T-cell (primary cell): Measurements from ENCODE around the gene TNRC6B. TPM values are rescaled to one million over a fixed set of nuclear protein-coding genes. Genes with fewer than 3 reads are reported as not detected.
A peak's percentile ranks its signal among the peaks of the same experiment; 100 is the strongest.

ENCODE experiments used
- ATAC-seq, 4 experiments: fragments of 200-7000 bp in 3 of 4; fragments of 150-1000 bp in 1 of 4; cut with Tn5 transposase; replicated peaks in 1 of 4; 1 replicate in 3 of 4; 2 replicates in 1 of 4; pipeline ENCODE4 v1.10.0; 2021; ENCODE audit warnings: moderate library complexity in 3 of 4, mild to moderate bottlenecking in 2 of 4, moderate number of reproducible peaks in 1 of 4
- CTCF ChIA-PET, 2 donors: fragments of 300-600 bp; sonication (Branson Sonifier 250); formaldehyde crosslinking; loops; one replicate each; lab custom pipeline; 2022; ENCODE audit warnings: antibody characterized with exemption in 2 of 2; lab: Charles Lee
- POLR2A ChIA-PET, 2 donors: fragments of 300-600 bp; sonication (Branson Sonifier 250); formaldehyde crosslinking; loops; one replicate each; lab custom pipeline; 2022; ENCODE audit warnings: antibody characterized with exemption in 2 of 2; lab: Charles Lee
- DNase-seq, 35 experiments: peaks; one replicate each; pipeline versions ENCODE4 v3.0.0 to v3.0.0-alpha.2; 2013 to 2023
- H3K27ac ChIP-seq: one replicate; pipeline ENCODE4 v1.5.1; 2013; ENCODE audit warnings: low read length
- H3K27me3 ChIP-seq, 2 experiments: replicated peaks in 1 of 2; 1 replicate in 1 of 2; 2 replicates in 1 of 2; pipeline versions ENCODE4 v1.6.1 to v1.7.0; 2013; ENCODE audit warnings: low read length in 1 of 2, mixed read lengths in 1 of 2; ENCODE audit not compliant: control insufficient read depth in 2 of 2, insufficient read depth in 2 of 2; ENCODE audit errors: extremely low read depth in 1 of 2
- H3K36me3 ChIP-seq, 2 donors: 1 replicate in 1 of 2; 2 replicates in 1 of 2; pipeline versions ENCODE4 v1.6.1 to v1.7.0; 2013; ENCODE audit warnings: low read length in 1 of 2; ENCODE audit not compliant: control insufficient read depth in 2 of 2, insufficient read depth in 1 of 2; ENCODE audit errors: extremely low read depth in 1 of 2
- H3K4me1 ChIP-seq, 2 experiments: 1 replicate in 1 of 2; 2 replicates in 1 of 2; pipeline versions ENCODE4 v1.6.1 to v1.7.0; 2013; ENCODE audit warnings: low read length in 2 of 2, mixed read lengths in 1 of 2; ENCODE audit not compliant: insufficient read depth in 2 of 2, control insufficient read depth in 1 of 2; ENCODE audit errors: extremely low read depth in 1 of 2
- H3K4me3 ChIP-seq, 2 donors: 1 replicate in 1 of 2; 2 replicates in 1 of 2; pipeline versions ENCODE4 v1.5.1 to v1.7.0; 2013; ENCODE audit warnings: mild to moderate bottlenecking in 2 of 2, low read length in 1 of 2, moderate library complexity in 1 of 2; ENCODE audit not compliant: control insufficient read depth in 1 of 2; ENCODE audit errors: extremely low read depth in 1 of 2
- H3K9me3 ChIP-seq: 2 replicates; pipeline ENCODE4 v1.7.0; 2013
- H3K27ac Mint-ChIP-seq, 2 donors: one replicate each; pipeline ENCODE4 v1.8.0; 2020 to 2021; ENCODE audit warnings: mild to moderate bottlenecking in 2 of 2, mixed read lengths in 2 of 2
- H3K27me3 Mint-ChIP-seq, 2 donors: one replicate each; pipeline ENCODE4 v1.8.0; 2021 to 2022; ENCODE audit warnings: mixed read lengths in 2 of 2
- H3K36me3 Mint-ChIP-seq: one replicate; pipeline ENCODE4 v1.8.0; 2021; ENCODE audit warnings: mixed read lengths
- H3K4me1 Mint-ChIP-seq, 3 donors: one replicate each; pipeline ENCODE4 v1.8.0; 2020 to 2022; ENCODE audit warnings: mixed read lengths in 3 of 3, mild to moderate bottlenecking in 1 of 3
- H3K4me3 Mint-ChIP-seq, 3 donors: one replicate each; pipeline ENCODE4 v1.8.0; 2020 to 2022; ENCODE audit warnings: mild to moderate bottlenecking in 3 of 3, mixed read lengths in 3 of 3, moderate library complexity in 3 of 3
- H3K9me3 Mint-ChIP-seq, 3 donors: one replicate each; pipeline ENCODE4 v1.8.0; 2020 to 2022; ENCODE audit warnings: mixed read lengths in 3 of 3
- WGBS: methylation state at CpG from one replicate; pipeline ENCODE4 v1.1.5; 2013; ENCODE audit warnings: missing lambda C conversion rate; ENCODE audit not compliant: insufficient coverage; 5-methylcytosine and 5-hydroxymethylcytosine counted together
- total RNA-seq, 35 experiments: library from RNA in 6 of 35; stranded (reverse) in 6 of 35; fragments of 120-200 nt in 1 of 35; gene quantifications; one replicate each; pipeline versions ENCODE4 v1.2.1 to v1.2.4 and lab custom pipeline; 2013 to 2026

The TNRC6B gene
- total RNA-seq, 5 donors from 2014 or later (not counting 1 experiment from before 2014, with no cell fraction given) = 122 to 173 (median 143) TPM

DNA sequence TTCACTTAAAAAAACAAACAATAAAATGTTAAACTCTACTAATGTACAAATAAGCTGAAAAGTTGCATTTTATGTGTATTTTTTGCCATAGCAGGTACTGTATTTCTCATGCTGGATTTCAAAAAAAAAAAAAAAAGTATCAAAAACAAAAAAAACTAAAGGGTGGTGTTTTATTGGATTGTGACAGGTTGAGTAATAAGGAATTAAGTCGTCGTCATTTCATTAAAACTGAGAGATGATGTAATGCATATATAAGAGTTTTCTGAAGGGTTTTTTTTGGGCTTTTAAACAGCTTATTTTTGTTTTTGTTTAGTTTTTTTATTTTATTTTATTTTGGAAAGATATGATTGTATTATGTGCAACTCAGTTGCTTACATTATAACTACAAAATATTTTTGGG is 157.6 kb downstream of the TNRC6B start:
- Histone ChIP-seq H3K4me3 (no peak overlapping the region), H3K9me3 (no peaks in the 10 kb centered on the region), H3K27ac (peak overlapping the region; percentile 55), H3K36me3 (no peaks in the 10 kb centered on the region), H3K4me1 (peaks cover 49 to 61% of the 10 kb centered on the region in 2 experiments), H3K27me3 (no peaks in the 10 kb centered on the region)
- CTCF ChIA-PET = interaction anchor here (0.6 to 1.5 kb wide), 8 partner anchors 10 to 1591 kb away, joined by 3 to 8 read pairs (median 5); partner anchors contain the start of gene TNFRSF13C (in 1 of the 2)
- DNase-seq (no peak), ATAC-seq (no peak)
- H3K27me3 Mint-ChIP-seq = no peaks in the 10 kb centered on the region
- POLR2A ChIA-PET = interaction anchor here (0.6 kb wide), 5 partner anchors 11 to 796 kb away, joined by 3 to 5 read pairs (median 3); no protein-coding TSS in a partner anchor
- peaks cover 7% of the 10 kb centered on the region for H3K36me3 Mint-ChIP-seq
- H3K9me3 Mint-ChIP-seq = no peaks in the 10 kb centered on the region
- H3K27ac Mint-ChIP-seq = peak overlapping the region; percentile 85 to 96
- peaks cover 79 to 99% (median 86%) of the 10 kb centered on the region in 3 donors for H3K4me1 Mint-ChIP-seq
- WGBS = no CpG with 5 or more reads among the region's 2 CpGs
- H3K4me3 Mint-ChIP-seq = peak overlapping the region in 1 of 3 donors; percentile 58

DNA sequence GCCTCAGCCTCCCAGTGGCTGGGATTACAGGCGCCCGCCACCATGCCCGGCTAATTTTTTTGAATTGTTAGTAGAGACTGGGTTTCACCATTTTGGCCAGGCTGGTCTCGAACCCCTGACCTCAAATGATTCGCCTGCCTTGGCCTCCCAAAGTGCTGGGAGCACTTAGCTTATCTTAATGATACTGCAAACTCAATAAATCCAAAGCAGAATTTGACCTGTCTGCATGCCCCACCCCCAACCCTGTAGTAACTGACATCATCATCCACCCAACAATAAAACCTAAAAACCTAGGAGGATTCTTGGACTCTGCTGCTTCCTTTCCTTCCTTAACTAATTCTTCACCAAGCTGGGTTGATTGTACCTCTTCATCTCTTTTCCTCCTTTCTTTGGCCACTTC is 162.3 kb downstream of the TNRC6B start:
- Mint-ChIP-seq H3K4me3 (no peak overlapping the region), H3K27ac (peak overlapping the region in 1 of 2 donors; percentile 2), H3K27me3 (no peaks in the 10 kb centered on the region), H3K9me3 (no peaks in the 10 kb centered on the region), H3K36me3 (peaks cover 4% of the 10 kb centered on the region), H3K4me1 (peaks cover 65 to 84% (median 73%) of the 10 kb centered on the region in 3 donors)
- Histone ChIP-seq H3K4me3 (no peak overlapping the region), H3K36me3 (no peaks in the 10 kb centered on the region), H3K27me3 (no peaks in the 10 kb centered on the region), H3K27ac (no peak overlapping the region), H3K4me1 (peaks cover 33 to 54% of the 10 kb centered on the region in 2 experiments), H3K9me3 (no peaks in the 10 kb centered on the region)
- WGBS = 100% methylated on average over 2 of the region's 5 CpGs
- POLR2A ChIA-PET = interaction anchor here (0.5 to 0.6 kb wide), 2 partner anchors 458 to 824 kb away, joined by 5 to 8 read pairs; no protein-coding TSS in a partner anchor
- CTCF ChIA-PET = no interaction called here
- no peak for DNase-seq
- ATAC-seq = no peak

DNA sequence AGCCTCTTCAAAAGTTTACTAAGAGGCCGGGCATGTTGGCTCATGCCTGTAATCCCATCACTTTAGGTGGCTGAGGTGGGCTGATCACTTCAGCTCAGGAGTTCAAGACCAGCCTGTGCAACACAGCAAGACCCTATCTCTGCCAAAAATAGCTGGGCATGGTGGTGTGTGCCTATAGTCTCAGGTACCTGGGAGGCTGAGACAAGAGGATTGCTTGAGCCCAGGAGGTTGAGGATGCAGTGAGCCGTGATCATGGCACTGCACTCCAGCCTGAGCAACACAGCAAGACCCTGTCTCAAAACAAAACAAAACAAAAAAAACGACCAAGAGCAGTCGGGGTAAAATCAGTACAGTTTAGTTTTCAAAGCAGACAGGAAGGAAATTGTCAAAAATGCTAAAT is 163.9 kb downstream of the TNRC6B start:
- H3K27me3 ChIP-seq = no peaks in the 10 kb centered on the region
- no CpG with 5 or more reads among the region's 4 CpGs for WGBS
- ATAC-seq (no peak), DNase-seq (no peak)
- H3K27ac Mint-ChIP-seq = peak overlapping the region; percentile 57 to 65
- no peak overlapping the region for H3K4me3 ChIP-seq
- peaks cover 4% of the 10 kb centered on the region for H3K36me3 Mint-ChIP-seq
- H3K27me3 Mint-ChIP-seq = no peaks in the 10 kb centered on the region
- ChIA-PET POLR2A (interaction anchor here (0.6 to 1.0 kb wide), 3 partner anchors 46 to 134 kb away, joined by 3 to 7 read pairs (median 3); no protein-coding TSS in a partner anchor), CTCF (interaction anchor here in 1 of 2 donors (0.9 kb wide), 1 partner anchor 28 kb away, joined by 5 read pairs; no protein-coding TSS in a partner anchor)
- peaks cover 59 to 72% (median 71%) of the 10 kb centered on the region in 3 donors for H3K4me1 Mint-ChIP-seq
- H3K27ac ChIP-seq = no peak overlapping the region
- peak overlapping the region in 2 of 3 donors; percentile 1 to 58 for H3K4me3 Mint-ChIP-seq
- H3K9me3 Mint-ChIP-seq = no peaks in the 10 kb centered on the region
- H3K9me3 ChIP-seq = no peaks in the 10 kb centered on the region
- H3K36me3 ChIP-seq = no peaks in the 10 kb centered on the region
- peaks cover 21 to 55% of the 10 kb centered on the region in 2 experiments for H3K4me1 ChIP-seq

DNA sequence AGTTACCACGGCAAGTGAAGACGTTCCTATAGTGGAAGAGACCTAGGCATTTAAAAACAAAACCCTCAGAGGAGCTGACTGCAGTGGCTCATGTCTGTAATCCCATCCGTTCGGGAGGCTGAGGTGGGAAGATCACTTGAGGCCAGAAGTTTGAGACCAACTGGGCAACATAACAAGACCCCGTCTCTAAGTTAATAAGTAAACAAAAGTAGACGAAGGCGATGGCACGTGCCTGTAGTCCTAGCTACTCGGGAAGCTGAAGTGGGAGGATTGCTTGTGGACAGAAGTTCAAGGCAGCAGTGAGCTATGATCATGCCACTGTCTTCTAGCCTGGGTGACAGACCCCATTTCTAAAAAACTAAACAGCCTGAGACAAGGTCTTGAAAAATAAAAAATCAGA is 164.8 kb downstream of the TNRC6B start:
- peak overlapping the region; percentile 57 to 86 for H3K27ac Mint-ChIP-seq
- POLR2A ChIA-PET = interaction anchor here in 1 of 2 donors (1.0 kb wide), 1 partner anchor 53 kb away, joined by 3 read pairs; no protein-coding TSS in a partner anchor
- DNase-seq (no peak), ATAC-seq (no peak)
- CTCF ChIA-PET = no interaction called here
- H3K36me3 Mint-ChIP-seq = peaks cover 4% of the 10 kb centered on the region
- H3K4me3 Mint-ChIP-seq = peak overlapping the region in 1 of 3 donors; percentile 45
- no peaks in the 10 kb centered on the region for H3K9me3 Mint-ChIP-seq
- peaks cover 24 to 56% of the 10 kb centered on the region in 2 experiments for H3K4me1 ChIP-seq
- H3K4me3 ChIP-seq = no peak overlapping the region
- peaks cover 63 to 74% (median 70%) of the 10 kb centered on the region in 3 donors for H3K4me1 Mint-ChIP-seq
- no peaks in the 10 kb centered on the region for H3K36me3 ChIP-seq
- WGBS = 94% methylated on average over 5 of the region's 9 CpGs
- H3K9me3 ChIP-seq = no peaks in the 10 kb centered on the region
- H3K27me3 ChIP-seq = no peaks in the 10 kb centered on the region
- no peaks in the 10 kb centered on the region for H3K27me3 Mint-ChIP-seq
- H3K27ac ChIP-seq = no peak overlapping the region

DNA sequence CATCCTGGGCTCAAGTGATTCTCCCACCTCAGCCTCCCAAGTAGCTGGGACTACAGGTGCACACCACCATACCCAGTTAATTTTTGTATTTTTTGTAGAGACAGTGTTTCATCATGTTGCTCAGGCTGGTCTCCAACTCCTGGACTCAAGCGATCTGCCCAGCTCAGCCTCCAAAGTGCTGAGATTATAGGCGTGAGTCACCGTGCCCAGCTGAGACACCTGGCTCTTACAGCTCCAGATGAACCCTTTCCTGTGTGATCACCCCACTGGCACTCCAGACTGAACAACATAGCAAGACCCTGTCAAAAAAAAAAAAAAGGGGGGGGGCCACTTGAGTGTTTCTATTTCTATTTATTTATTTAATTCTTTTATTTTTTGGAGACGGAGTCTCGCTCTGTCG is 167.5 kb downstream of the TNRC6B start:
- ATAC-seq = no peak
- H3K9me3 Mint-ChIP-seq = no peaks in the 10 kb centered on the region
- peak overlapping the region; percentile 98 to 99 for H3K27ac Mint-ChIP-seq
- Histone ChIP-seq H3K4me1 (peaks cover 32 to 65% of the 10 kb centered on the region in 2 experiments), H3K27me3 (no peaks in the 10 kb centered on the region), H3K9me3 (no peaks in the 10 kb centered on the region), H3K27ac (peak overlapping the region; percentile 85), H3K4me3 (peak overlapping the region; percentile 81 to 96), H3K36me3 (peaks cover 0 to 17% of the 10 kb centered on the region in 2 donors)
- no peaks in the 10 kb centered on the region for H3K27me3 Mint-ChIP-seq
- peak in 3 of 35 experiments; percentile 42 to 49 (median 48) for DNase-seq
- H3K4me3 Mint-ChIP-seq = peak overlapping the region; percentile 92 to 98 (median 97)
- ChIA-PET POLR2A (interaction anchor here (0.5 to 0.7 kb wide), 4 partner anchors 10 to 928 kb away, joined by 3 to 7 read pairs (median 7); no protein-coding TSS in a partner anchor), CTCF (interaction anchor here (0.5 to 4.4 kb wide), 6 partner anchors 10 to 301 kb away, joined by 4 to 29 read pairs (median 5); no protein-coding TSS in a partner anchor)
- H3K36me3 Mint-ChIP-seq = peaks cover 8% of the 10 kb centered on the region
- H3K4me1 Mint-ChIP-seq = peaks cover 57 to 68% (median 63%) of the 10 kb centered on the region in 3 donors
- 17% methylated on average over 1 of the region's 6 CpGs for WGBS

DNA sequence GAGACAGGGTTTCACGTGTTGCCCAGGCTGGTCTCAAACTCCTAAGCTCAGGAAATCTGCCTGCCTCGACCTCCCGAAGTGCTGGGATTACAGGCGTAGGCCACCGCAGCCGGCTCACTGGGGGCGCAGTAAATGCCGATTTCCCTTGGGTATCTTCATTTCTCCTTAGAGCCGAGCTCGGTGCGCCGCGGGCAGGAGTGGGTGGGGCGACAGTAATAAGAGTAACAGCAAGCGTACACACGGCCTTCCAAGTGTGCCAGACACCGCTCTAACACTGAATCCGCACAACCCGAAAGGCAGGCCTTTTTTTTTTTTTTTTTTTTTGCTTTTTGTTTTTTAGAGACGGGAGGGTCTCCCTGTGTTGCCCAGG is 168.1 kb downstream of the TNRC6B start:
- H3K9me3 Mint-ChIP-seq = no peaks in the 10 kb centered on the region
- peak overlapping the region; percentile 85 for H3K27ac ChIP-seq
- no peaks in the 10 kb centered on the region for H3K27me3 ChIP-seq
- H3K9me3 ChIP-seq = no peaks in the 10 kb centered on the region
- POLR2A ChIA-PET = interaction anchor here (0.6 to 0.7 kb wide), 4 partner anchors 10 to 279 kb away, joined by 3 to 7 read pairs (median 4); no protein-coding TSS in a partner anchor
- peaks cover 8% of the 10 kb centered on the region for H3K36me3 Mint-ChIP-seq
- CTCF ChIA-PET = interaction anchor here (0.5 to 4.4 kb wide), 7 partner anchors 11 to 1088 kb away, joined by 3 to 29 read pairs (median 5); partner anchors contain the start of gene TNRC6B (in 1 of the 2)
- H3K4me3 Mint-ChIP-seq = peak overlapping the region; percentile 92 to 98 (median 97)
- H3K36me3 ChIP-seq = peaks cover 0 to 22% of the 10 kb centered on the region in 2 donors
- no peaks in the 10 kb centered on the region for H3K27me3 Mint-ChIP-seq
- peak in 34 of 35 experiments; percentile 22 to 74 (median 54) for DNase-seq
- peaks cover 54 to 65% (median 60%) of the 10 kb centered on the region in 3 donors for H3K4me1 Mint-ChIP-seq
- peak overlapping the region; percentile 98 to 99 for H3K27ac Mint-ChIP-seq
- H3K4me1 ChIP-seq = peaks cover 32 to 65% of the 10 kb centered on the region in 2 experiments
- 0% methylated on average over 5 of the region's 20 CpGs for WGBS
- peak overlapping the region; percentile 81 to 96 for H3K4me3 ChIP-seq
- ATAC-seq = peak; percentile 42 to 61 (median 50)
